Natural killer cell (primary cell): ENCODE data around the gene PRMT3. TPM values are rescaled to one million over a fixed set of nuclear protein-coding genes. Genes with fewer than 3 reads are reported as not detected.

ENCODE experiments used
- ATAC-seq, 3 donors: fragments of 150-1000 bp in 2 of 3; fragments of 200-7000 bp in 1 of 3; cut with Tn5 transposase; 1 replicate in 1 of 3; 2 replicates in 2 of 3; pipeline ENCODE4 v1.10.0; 2021; ENCODE audit warnings: mild to moderate bottlenecking in 2 of 3, moderate library complexity in 2 of 3
- DNase-seq, 2 donors: peaks; one replicate each; pipeline versions ENCODE4 v3.0.0 to v3.0.0-alpha.2; 2013 to 2021; ENCODE audit warnings: mixed read lengths in 1 of 2
- H3K27ac ChIP-seq: one replicate; pipeline ENCODE4 v1.5.1; 2013; ENCODE audit warnings: mild to moderate bottlenecking, low read length
- H3K27me3 ChIP-seq: one replicate; pipeline ENCODE4 v1.6.1; 2013; ENCODE audit warnings: low read length; ENCODE audit not compliant: control insufficient read depth, insufficient read depth
- H3K36me3 ChIP-seq: one replicate; pipeline ENCODE4 v1.6.1; 2013; ENCODE audit warnings: low read length; ENCODE audit not compliant: control insufficient read depth, insufficient read depth
- H3K4me1 ChIP-seq: one replicate; pipeline ENCODE4 v1.6.1; 2013; ENCODE audit warnings: low read length; ENCODE audit not compliant: control insufficient read depth, insufficient read depth
- H3K4me3 ChIP-seq: one replicate; pipeline ENCODE4 v1.5.1; 2013; ENCODE audit warnings: low read length
- H3K9me3 ChIP-seq: one replicate; pipeline ENCODE4 v1.6.1; 2013; ENCODE audit warnings: low read length; ENCODE audit not compliant: control insufficient read depth, insufficient read depth
- H3K27ac Mint-ChIP-seq, 2 donors: one replicate each; pipeline ENCODE4 v1.8.0; 2022; ENCODE audit warnings: mild to moderate bottlenecking in 2 of 2, mixed read lengths in 2 of 2, moderate library complexity in 1 of 2
- H3K27me3 Mint-ChIP-seq, 2 donors: one replicate each; pipeline ENCODE4 v1.8.0; 2022; ENCODE audit warnings: low read depth in 2 of 2, mixed read lengths in 2 of 2
- H3K36me3 Mint-ChIP-seq: one replicate; pipeline ENCODE4 v1.8.0; 2022; ENCODE audit warnings: mixed read lengths
- H3K4me1 Mint-ChIP-seq, 2 donors: one replicate each; pipeline ENCODE4 v1.8.0; 2022; ENCODE audit warnings: mixed read lengths in 2 of 2
- H3K4me3 Mint-ChIP-seq: one replicate; pipeline ENCODE4 v1.8.0; 2022; ENCODE audit warnings: mild to moderate bottlenecking, moderate library complexity, mixed read lengths
- H3K9me3 Mint-ChIP-seq, 2 donors: one replicate each; pipeline ENCODE4 v1.8.0; 2022; ENCODE audit warnings: mixed read lengths in 2 of 2
- WGBS: methylation state at CpG from one replicate; pipeline ENCODE4 v1.1.7; 2013; ENCODE audit warnings: missing lambda C conversion rate; ENCODE audit not compliant: insufficient coverage; 5-methylcytosine and 5-hydroxymethylcytosine counted together
- intact Hi-C: fragments of 100-400 bp; cut with micrococcal nuclease; formaldehyde crosslinking; loops from one replicate; pipeline ENCODE4 v1.14.2; 2022
- total RNA-seq, 4 donors: library from RNA; stranded (reverse); fragments of 120-200 nt in 1 of 4; gene quantifications; one replicate each; pipeline versions ENCODE4 v1.2.3 to v1.2.4, GENCODE V29; 2013 to 2022
- TF ChIP-seq, protein P1 (sequence below): fragments of 200-600 bp; IDR thresholded peaks from one replicate; pipeline ENCODE4 v1.8.0; 2022; ENCODE audit warnings: antibody characterized with exemption

Gene PRMT3
- total RNA-seq, 3 donors from 2014 or later (not counting 1 experiment from before 2014, with no cell fraction given), result 10.4 to 12.4 (median 12.1) TPM

DNA sequence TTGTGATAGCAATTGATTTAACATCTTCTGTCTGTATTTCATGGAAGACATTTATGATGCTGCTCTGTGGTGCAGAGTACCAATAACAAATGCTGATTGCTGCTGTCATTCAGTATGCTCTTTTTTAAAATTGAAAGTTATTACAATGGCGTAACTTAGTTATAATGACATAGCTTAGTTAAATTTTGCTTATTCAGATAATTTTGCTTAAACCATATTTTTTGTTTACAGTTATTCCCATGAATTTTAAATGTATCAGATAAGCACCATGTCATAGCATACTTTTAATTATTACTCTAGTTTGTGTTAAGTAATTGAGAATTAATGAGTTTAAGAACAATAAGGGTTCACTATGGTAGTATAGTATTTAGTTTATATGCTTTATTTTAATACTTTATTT is 15.5 kb downstream of the PRMT3 start:
- intact Hi-C loops, result no loop called here
- TF ChIP-seq, protein P1, sequence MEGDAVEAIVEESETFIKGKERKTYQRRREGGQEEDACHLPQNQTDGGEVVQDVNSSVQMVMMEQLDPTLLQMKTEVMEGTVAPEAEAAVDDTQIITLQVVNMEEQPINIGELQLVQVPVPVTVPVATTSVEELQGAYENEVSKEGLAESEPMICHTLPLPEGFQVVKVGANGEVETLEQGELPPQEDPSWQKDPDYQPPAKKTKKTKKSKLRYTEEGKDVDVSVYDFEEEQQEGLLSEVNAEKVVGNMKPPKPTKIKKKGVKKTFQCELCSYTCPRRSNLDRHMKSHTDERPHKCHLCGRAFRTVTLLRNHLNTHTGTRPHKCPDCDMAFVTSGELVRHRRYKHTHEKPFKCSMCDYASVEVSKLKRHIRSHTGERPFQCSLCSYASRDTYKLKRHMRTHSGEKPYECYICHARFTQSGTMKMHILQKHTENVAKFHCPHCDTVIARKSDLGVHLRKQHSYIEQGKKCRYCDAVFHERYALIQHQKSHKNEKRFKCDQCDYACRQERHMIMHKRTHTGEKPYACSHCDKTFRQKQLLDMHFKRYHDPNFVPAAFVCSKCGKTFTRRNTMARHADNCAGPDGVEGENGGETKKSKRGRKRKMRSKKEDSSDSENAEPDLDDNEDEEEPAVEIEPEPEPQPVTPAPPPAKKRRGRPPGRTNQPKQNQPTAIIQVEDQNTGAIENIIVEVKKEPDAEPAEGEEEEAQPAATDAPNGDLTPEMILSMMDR, result no peak
- no peak for ATAC-seq
- Histone ChIP-seq H3K4me3 (no peak overlapping the region), H3K4me1 (no peaks in the 10 kb centered on the region), H3K9me3 (no peaks in the 10 kb centered on the region), H3K36me3 (peaks cover 34% of the 10 kb centered on the region), H3K27me3 (no peaks in the 10 kb centered on the region), H3K27ac (no peak overlapping the region)
- H3K27me3 Mint-ChIP-seq, result no peaks in the 10 kb centered on the region
- DNase-seq, result no peak
- no peaks in the 10 kb centered on the region for H3K4me1 Mint-ChIP-seq
- no peak overlapping the region for H3K27ac Mint-ChIP-seq
- no peak overlapping the region for H3K4me3 Mint-ChIP-seq
- no peaks in the 10 kb centered on the region for H3K9me3 Mint-ChIP-seq
- peaks cover 9% of the 10 kb centered on the region for H3K36me3 Mint-ChIP-seq
- no CpG with 5 or more reads among the region's 1 CpG for whole genome bisulfite sequencing

- TF ChIP-seq, protein P1, result no peak
- peaks cover 9% of the 10 kb centered on the region for H3K36me3 Mint-ChIP-seq
- DNase-seq (no peak), ATAC-seq (no peak)
- H3K4me3 ChIP-seq, result no peak overlapping the region
- H3K9me3 Mint-ChIP-seq, result no peaks in the 10 kb centered on the region
- H3K36me3 ChIP-seq, result peaks cover 37% of the 10 kb centered on the region
- H3K27ac ChIP-seq, result no peak overlapping the region
- no peak overlapping the region for H3K4me3 Mint-ChIP-seq
- H3K4me1 ChIP-seq, result no peaks in the 10 kb centered on the region
- H3K9me3 ChIP-seq, result no peaks in the 10 kb centered on the region
- intact Hi-C loops, result no loop called here
- no peaks in the 10 kb centered on the region for H3K27me3 ChIP-seq
- no peaks in the 10 kb centered on the region for H3K4me1 Mint-ChIP-seq
- no peak overlapping the region for H3K27ac Mint-ChIP-seq
- H3K27me3 Mint-ChIP-seq, result no peaks in the 10 kb centered on the region
Measured at GRCh38 chr11:20406484-20406883, 19.0 kb downstream of the PRMT3 start.

DNA sequence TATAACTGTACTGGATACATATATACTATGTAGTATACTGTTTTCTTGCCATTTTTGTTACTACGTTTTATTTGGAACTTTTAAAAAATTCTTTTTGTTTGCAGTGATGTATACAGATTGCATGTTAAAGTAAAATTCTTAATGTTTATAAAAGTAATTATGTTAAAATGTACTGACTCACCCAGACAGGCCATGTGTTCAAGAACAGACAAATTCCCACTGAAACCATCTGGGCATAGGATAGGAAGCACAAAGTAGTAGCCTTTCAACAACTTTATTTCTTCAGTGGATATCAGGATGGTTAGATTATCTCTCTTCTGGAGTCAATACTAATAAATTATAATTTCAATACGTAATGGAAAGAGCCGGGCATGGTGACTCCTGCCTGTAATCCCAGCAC is 19.8 kb downstream of the PRMT3 start:
- H3K27me3 ChIP-seq, result no peaks in the 10 kb centered on the region
- no peak overlapping the region for H3K4me3 Mint-ChIP-seq
- no peaks in the 10 kb centered on the region for H3K4me1 ChIP-seq
- H3K36me3 ChIP-seq, result peaks cover 41% of the 10 kb centered on the region
- WGBS, result 100% methylated on average over 2 of the region's 3 CpGs
- no peak overlapping the region for H3K4me3 ChIP-seq
- no peak overlapping the region for H3K27ac ChIP-seq
- ATAC-seq (no peak), DNase-seq (no peak)
- intact Hi-C loops, result no loop called here
- H3K4me1 Mint-ChIP-seq, result no peaks in the 10 kb centered on the region
- H3K27me3 Mint-ChIP-seq, result no peaks in the 10 kb centered on the region
- TF ChIP-seq, protein P1, result no peak
- H3K36me3 Mint-ChIP-seq, result peaks cover 9% of the 10 kb centered on the region
- no peaks in the 10 kb centered on the region for H3K9me3 Mint-ChIP-seq
- H3K27ac Mint-ChIP-seq, result no peak overlapping the region
- no peaks in the 10 kb centered on the region for H3K9me3 ChIP-seq

GRCh38 chr11:20415432-20415831 is 27.9 kb downstream of the PRMT3 start:
- TF ChIP-seq, protein P1, result no peak
- Histone ChIP-seq H3K36me3 (peaks cover 28% of the 10 kb centered on the region), H3K4me1 (no peaks in the 10 kb centered on the region), H3K9me3 (no peaks in the 10 kb centered on the region), H3K4me3 (no peak overlapping the region), H3K27ac (no peak overlapping the region), H3K27me3 (no peaks in the 10 kb centered on the region)
- intact Hi-C loops, result no loop called here
- no peak for DNase-seq
- no peak overlapping the region for H3K4me3 Mint-ChIP-seq
- no peaks in the 10 kb centered on the region for H3K9me3 Mint-ChIP-seq
- ATAC-seq, result no peak
- H3K4me1 Mint-ChIP-seq, result peaks cover 0 to 8% of the 10 kb centered on the region in 2 donors
- H3K36me3 Mint-ChIP-seq, result no peaks in the 10 kb centered on the region
- no peaks in the 10 kb centered on the region for H3K27me3 Mint-ChIP-seq
- no peak overlapping the region for H3K27ac Mint-ChIP-seq
